GM18867 (cell line): Measurements from ENCODE around the gene NOL12.
"Not testable (repeated sequence)": the region's sequence is repeated elsewhere in the genome, so short reads cannot be mapped to it uniquely, and the experiment has no call there.

Source experiments
- ATAC-seq: cut with Tn5 transposase; IDR thresholded peaks from one replicate; pipeline ENCODE4 v1.9.1; 2021; ENCODE audit warnings: mild to moderate bottlenecking, moderate library complexity; ENCODE audit not compliant: unreplicated experiment

NOL12 gene

DNA sequence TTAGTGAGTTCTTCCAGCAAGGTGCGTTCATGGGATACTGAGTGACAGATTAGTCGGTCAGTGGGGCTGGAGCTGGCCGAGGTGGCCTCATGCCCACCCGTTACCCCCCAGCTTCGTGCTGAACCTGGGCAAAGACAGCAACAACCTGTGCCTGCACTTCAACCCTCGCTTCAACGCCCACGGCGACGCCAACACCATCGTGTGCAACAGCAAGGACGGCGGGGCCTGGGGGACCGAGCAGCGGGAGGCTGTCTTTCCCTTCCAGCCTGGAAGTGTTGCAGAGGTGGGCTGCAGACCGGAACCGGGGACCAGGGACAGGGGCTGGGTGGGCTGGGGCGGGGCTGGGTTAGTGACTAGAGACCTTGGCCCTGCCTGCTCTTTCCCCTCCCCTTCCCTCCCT, 7.8 kb upstream of the NOL12 start:
- ATAC-seq: no peak

DNA sequence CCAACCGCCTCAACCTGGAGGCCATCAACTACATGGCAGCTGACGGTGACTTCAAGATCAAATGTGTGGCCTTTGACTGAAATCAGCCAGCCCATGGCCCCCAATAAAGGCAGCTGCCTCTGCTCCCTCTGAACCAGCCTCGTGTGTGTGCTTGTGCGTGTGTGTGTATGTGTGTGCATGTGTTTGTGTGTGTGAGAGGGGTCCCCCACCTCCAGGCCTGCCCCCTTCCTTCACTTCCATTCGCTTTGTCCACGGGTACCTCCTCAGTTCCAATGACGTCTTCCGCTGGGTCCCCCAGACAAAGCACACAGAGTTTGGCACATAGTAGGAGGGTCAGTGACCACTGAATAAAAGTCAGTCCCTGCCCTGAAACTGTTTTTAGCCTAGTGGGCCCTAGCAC, 6.5 kb upstream of the NOL12 start:
- ATAC-seq: no peak

DNA sequence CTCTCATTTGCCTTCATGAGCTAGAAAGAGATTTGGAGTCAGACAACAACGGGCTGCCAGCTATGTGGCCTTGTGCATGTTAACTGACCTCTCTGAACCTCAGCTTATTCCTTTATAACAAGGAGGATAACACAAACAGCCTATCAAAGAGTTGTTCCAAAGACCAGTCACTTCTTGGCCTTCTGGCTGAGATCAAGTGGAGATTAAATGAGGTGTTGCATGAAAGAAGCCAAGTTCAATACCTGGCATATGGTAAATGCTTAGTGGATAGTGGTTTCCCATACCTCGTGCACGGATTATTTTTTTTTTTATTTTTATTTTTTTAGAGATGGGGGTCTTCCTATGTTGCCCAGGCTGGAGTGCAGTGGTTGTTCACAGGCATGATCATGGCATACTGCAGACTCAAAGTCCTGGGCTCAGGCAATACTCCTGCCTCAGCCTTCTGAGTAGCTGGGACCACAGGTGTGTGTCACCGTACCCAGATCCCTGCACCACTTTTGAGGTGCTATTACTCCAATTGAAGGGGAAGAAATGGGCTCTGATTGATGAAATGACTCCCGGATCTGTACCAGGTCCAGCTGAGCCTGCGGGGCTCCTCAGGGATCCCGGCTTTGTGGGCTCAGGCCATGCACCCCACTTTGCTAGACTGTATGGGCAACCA, 5.8 kb upstream of the NOL12 start:
- ATAC-seq: no peak

DNA sequence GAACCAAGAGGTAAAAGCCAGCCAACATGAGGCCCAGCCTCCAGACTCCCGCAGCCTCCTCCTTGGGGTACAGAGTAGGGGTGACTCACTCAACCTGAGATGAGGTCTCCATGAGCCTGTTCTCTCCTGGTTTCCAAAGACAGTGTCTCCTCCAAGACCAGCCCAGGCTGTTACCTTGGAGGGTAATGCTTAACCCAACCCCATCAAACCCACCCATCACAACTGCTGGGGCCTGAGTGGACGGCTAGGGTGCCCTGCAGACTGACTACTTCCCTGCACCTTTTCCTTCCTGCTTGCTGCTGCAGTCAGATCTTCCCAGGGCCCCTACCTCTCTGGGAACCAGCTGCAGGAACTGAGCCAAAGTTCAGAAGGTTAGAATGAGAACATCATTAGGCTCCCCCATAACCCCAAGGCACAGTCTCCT, 5.1 kb upstream of the NOL12 start:
- no peak for ATAC-seq

DNA sequence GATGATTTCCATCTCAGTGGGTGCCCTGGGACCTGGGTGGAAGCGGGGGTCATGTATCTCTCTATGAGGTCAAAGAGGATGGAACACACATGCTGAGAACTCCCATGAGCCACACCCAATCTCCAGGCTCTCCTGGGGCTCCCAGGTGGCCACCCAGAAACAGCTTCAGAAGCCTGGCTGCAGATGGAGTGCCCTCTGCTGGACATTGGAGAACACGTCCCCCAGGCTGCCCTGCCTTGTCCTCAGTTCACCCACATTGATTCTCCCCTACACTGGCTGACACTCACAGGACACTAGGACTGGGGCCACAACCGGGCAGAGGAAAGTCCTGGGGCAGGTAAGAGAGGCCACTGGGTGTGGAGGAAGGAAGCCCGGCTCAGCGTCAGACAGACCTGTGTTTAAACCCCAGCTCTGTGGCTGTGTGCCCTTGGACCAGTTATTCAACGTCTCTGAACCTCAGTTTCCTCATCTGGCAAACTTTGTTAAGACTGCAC, 4.5 kb upstream of the NOL12 start:
- no peak for ATAC-seq

DNA sequence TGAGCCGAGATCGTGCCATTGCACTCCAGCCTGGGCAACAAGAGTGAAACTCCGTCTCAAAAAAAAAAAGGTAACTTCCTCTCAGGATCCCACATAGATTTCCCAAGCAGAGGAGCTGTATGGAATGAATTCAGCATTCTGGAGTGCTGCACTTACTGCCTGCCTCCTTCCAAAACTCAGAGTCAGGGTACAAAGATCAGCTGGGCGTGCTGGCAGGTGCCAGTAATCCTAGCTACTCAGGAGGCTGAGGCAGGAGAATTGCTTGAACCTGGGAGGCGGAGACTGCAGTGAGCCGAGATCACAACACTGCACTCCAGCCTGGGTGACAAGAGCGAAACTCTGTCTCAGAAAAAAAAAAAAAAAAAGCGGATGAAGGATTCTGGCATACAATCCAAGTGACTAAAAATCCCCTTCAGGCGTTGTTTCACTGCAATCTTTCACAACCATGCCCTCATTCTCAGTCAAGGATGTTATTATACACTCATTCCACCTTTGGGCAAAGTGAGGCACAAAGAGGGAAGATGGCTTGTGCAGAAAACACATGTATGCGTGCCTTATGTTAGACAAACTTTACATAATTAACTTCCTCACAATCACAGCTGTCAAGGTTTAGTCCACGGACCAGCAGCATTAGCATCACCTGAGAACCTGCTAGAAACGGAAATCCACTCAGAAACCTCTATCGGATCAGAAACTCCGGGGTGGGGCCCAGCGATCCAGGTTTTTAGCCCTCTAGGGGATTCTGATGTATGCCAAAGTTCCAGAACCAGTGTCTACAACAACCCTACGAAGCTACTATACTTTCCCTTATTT, 1.1 kb upstream of the NOL12 start:
- ATAC-seq: no peak

- no peak for ATAC-seq
These were observed 4.3 kb downstream of the NOL12 start for GRCh38 chr22:37690407-37690806.

DNA sequence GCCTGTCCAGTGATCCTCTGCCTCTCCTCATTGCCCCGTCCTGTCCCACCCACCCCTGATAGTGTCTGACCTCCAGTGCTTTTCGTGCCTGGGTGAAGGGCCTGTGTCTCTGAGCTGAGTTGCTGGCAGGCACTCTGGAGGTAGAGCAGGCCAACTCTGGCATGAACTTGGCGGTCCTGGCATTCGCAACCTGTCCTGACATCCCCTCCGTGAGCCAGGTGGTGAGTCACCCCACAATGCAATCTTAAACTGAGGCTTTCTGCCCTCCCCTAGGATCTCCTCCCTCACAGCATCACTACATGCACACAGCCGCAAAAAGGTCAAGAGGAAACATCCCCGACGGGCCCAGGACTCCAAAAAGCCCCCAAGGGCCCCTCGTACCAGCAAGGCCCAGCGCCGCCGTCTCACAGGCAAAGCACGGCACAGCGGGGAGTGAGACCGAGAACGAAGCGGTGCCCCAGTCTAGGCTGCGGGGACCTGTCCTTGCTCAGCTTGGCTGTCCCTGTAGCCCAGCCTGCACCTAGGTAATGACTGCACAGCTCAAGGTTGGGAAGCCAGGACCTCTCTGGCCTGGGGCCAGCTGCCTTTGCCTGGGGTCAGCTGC, 4.9 kb downstream of the NOL12 start:
- ATAC-seq: no peak

DNA sequence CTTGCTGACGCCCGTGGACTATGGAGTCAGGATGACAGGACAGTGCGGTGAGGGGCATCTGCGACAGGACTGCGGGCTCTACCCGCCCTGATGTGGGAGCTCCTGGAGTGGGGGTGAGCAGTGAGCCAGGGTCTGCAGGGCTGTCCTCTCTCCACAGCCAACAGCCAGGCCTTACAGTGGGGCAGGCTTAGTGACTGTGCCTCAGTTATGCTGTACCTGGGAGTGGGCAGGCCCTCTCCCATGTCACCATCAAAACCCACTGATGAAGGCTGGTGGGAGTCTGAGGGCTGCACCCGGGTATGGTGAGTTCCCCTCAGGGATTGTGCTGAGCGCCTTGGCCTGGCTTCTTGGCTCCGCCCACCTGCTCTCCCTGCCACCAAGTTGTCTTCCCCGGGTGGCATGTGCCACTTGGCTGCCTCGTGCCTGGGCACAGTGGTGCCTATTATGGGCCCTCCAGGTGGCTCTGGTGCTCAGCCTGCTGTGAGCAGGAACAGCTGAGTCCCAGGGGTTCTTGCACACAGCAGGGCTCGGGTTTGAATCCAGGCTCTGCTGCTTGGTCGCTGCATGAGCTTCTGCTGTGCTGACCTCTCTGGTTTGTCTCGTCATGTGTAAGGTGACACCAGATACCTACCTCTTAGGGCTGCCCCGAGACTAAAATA, 6.6 kb downstream of the NOL12 start:
- ATAC-seq: no peak

DNA sequence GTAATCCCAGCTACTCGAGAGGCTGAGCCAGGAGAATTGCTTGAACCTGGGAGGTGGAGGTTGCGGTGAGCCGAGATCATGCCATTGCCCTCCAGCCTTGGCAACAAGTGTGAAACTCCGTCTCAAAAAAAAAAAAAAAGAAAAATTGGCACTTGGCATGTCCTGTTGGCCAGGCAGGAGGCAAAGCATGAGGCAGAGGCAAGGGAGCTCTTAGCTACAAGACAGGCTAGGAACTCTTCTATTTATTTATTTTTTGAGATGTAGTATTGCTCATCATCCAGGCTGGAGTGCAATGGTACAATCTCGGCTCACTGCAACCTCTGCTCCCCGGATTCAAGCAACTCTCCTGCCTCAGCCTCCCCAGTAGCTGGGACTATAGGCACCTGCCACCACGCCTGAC, 8.0 kb downstream of the NOL12 start:
- not testable (repeated sequence) for ATAC-seq

GRCh38 chr22:37696260-37696656, 10.1 kb downstream of the NOL12 start:
- not testable (repeated sequence) for ATAC-seq

DNA sequence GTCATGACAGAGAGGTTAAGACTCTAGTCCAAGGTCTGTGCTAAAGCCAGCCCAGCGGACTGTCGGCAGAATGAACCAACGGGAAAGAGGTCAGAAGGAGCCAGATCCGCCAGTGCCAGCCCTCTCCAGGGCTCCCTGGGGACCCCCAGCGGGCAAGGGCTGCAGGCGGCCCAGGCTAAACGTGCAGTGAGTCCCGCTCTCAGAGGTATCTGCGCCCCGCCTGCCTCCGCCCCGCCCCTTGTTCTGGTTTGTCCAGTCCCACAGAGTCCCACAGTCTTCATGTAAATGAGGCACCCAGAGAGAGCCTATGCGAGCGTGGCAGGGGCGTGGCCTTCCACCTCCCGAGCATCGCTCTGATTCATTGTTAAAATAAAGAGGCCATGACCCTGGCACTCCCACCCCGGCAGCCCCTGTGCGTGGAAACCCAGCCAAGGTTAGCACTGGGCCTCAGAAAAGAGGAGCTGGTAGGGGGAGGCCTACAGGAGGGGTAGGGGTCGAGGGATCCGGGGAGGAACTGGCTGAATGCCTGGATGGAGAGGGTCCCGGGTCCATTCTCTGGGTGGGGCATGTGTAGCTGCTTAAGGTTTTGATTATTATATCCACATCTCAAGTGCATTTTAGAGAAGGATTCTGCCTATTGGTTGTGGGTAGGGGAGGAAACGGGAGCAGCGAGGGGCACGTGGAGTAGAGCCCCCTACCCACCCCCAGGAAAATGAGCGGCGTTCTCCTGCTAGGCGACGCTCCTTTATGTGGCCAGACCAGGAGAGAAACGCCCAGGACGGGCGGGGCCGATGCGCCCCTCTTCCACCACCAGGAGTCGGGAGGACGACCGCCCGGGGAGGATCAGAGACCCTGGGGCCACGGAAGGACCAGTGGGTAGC, 10.8 kb downstream of the NOL12 start, which contains the start of gene TRIOBP:
TRIOBP (plus strand) TSS at position 392 of the 881 bp plus-strand sequence. CDS start 4,318 bp downstream, outside the sequence.
- no peak for ATAC-seq

- ATAC-seq: no peak
These were observed 11.3 kb downstream of the NOL12 start for GRCh38 chr22:37697538-37697835.

- no peak for ATAC-seq
These were observed 15.1 kb downstream of the NOL12 start for GRCh38 chr22:37701141-37701786.

- ATAC-seq: no peak
These were observed 17.8 kb downstream of the NOL12 start for GRCh38 chr22:37703906-37704305.

DNA sequence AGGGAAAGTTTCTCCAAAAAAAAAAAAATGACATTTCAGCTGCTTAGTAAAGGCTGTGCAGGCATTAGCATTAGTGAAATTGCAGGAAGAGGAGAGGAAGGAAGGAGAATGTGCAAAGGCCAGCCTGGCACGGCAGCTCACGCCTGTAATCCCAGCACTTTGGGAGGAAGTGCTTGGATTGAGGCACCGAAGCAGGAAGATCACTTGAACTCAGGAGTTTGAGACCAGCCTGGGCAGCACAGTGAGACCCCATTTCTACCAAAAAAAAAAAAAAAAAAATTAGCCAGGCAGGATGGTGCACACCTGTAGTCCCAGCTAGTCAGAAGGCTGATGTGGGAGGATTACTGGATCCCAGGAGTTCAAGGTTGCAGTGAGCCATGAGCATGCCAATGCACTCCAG, 18.5 kb downstream of the NOL12 start:
- no peak for ATAC-seq

DNA sequence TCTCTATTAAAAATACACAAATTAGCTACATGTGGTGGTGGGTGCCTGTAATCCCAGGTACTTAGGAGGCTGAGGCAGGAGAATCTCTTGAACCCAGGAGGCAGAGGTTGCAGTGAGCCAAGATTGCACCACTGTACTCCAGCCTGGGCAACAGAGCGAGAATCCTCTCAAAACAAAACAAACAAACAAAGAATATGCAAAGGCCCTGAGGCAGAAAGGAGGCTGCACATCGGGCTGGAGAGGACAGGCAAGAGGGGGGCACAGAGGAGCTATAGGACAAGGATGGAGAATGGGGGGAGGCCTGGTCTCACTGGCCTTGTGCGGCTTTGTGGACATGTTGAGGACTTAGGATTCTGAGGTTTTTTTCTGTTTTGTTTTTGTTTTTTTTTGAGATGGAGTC, 19.1 kb downstream of the NOL12 start:
- no peak for ATAC-seq

DNA sequence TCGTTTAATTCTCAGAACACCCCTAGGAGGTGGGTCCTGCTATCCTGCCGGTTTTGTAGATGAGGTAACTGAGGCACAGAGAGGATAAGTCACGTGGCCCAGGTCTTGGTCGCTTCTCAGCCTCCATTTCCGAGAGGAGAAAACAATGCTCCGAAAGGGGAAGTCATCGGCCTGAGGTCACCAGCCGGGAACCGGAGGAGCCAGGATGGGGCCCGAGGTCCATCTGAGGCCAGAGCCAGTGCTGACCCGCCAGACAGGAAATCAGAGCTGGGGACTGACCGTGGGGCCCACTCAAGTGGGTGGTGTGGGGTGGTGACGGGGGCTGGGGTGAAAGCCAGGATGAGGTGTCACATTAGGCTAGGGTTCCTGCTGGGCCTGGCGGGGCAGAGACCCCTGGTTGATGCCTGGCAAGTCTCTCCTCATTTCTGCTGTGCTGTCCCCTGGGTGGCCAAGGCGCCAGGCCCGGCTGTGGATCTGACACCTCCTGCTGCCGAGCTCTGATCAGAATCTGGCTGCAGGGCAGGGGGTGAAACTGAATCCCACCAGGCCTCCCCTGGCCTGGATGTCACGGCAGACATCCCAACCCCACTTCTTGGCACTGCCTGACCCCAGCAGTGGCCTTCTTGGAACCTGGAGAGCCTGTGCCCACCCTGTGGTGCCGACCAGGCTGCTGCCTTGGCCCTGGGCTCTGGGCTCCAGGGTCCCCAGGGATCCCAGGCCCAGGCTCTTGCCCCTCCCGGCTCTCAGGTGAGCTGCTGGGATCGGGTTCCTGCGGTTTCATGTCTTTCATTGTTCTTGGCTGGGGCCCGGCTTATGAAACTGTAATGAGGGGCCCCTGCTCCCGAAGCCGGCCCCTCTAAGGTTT, 22.7 kb downstream of the NOL12 start:
- no peak for ATAC-seq

DNA sequence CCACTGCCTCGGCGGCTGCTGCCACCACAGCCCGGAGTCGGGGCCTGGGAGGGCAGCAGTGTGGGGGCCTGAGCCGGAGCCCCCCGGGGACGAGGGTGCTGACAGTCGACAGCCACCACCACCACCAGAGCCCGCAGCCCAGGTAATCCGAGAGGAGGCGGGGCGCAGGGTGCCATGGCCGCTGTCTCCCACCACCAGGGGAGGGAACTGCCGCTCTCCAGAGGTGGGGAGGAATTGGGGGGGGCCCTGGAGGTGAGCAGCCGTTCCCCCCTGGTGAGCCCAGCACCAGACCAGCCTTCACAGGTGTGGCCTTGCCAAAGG, 23.3 kb downstream of the NOL12 start:
- no peak for ATAC-seq
